GM23338 (cell line): ENCODE measurements around the gene RAB9B. TPM values are rescaled to one million over a fixed set of nuclear protein-coding genes. Genes with fewer than 3 reads are reported as not detected.

ENCODE experiments used
- ATAC-seq: fragments of 200-7000 bp; cut with Tn5 transposase; 3 replicates; pipeline ENCODE4 v1.9.1; 2020
- DNase-seq: peaks from one replicate; pipeline ENCODE4 v3.0.0-alpha.2; 2015; ENCODE audit warnings: low spot score
- H2AFZ ChIP-seq: fragments of 200-600 bp; sonication (generic); 2 replicates; pipeline ENCODE4 v1.8.0; 2016; ENCODE audit warnings: antibody characterized with exemption, mild to moderate bottlenecking, moderate library complexity
- H3F3A ChIP-seq: fragments of 200-600 bp; sonication (generic); replicated peaks from 2 replicates; pipeline ENCODE4 v1.8.0; 2017; ENCODE audit warnings: antibody characterized with exemption, mixed run types, low read depth
- H3K27ac ChIP-seq: fragments of 200-600 bp; sonication (generic); 2 replicates; pipeline ENCODE4 v1.6.1; 2016; ENCODE audit warnings: low read depth
- H3K27me3 ChIP-seq: fragments of 200-600 bp; sonication (generic); 2 replicates; pipeline ENCODE4 v1.8.0; 2016; ENCODE audit warnings: mild to moderate bottlenecking, mixed run types, moderate library complexity; ENCODE audit not compliant: insufficient read depth
- H3K36me3 ChIP-seq: fragments of 200-600 bp; sonication (generic); 2 replicates; pipeline ENCODE4 v1.8.0; 2016; ENCODE audit warnings: mild to moderate bottlenecking; ENCODE audit not compliant: insufficient read depth
- H3K4me1 ChIP-seq: fragments of 200-600 bp; sonication (generic); 2 replicates; pipeline ENCODE4 v1.8.0; 2016; ENCODE audit warnings: mild to moderate bottlenecking, moderate library complexity; ENCODE audit not compliant: insufficient read depth
- H3K4me2 ChIP-seq: fragments of 200-600 bp; sonication (generic); 2 replicates; pipeline ENCODE4 v1.7.1; 2017; ENCODE audit warnings: mixed run types
- H3K4me3 ChIP-seq: fragments of 200-600 bp; sonication (generic); 2 replicates; pipeline ENCODE4 v1.6.1; 2016; ENCODE audit warnings: mixed run types
- H3K79me2 ChIP-seq: fragments of 200-600 bp; sonication (generic); replicated peaks from 2 replicates; pipeline ENCODE4 v1.8.0; 2017; ENCODE audit warnings: mild to moderate bottlenecking; ENCODE audit not compliant: insufficient read depth
- H3K9me2 ChIP-seq: fragments of 200-600 bp; sonication (generic); 2 replicates; pipeline ENCODE4 v1.8.0; 2017; ENCODE audit not compliant: insufficient read depth
- H4K20me1 ChIP-seq: fragments of 200-600 bp; sonication (generic); replicated peaks from 2 replicates; pipeline ENCODE4 v1.8.0; 2017; ENCODE audit warnings: mild to moderate bottlenecking; ENCODE audit not compliant: insufficient read depth
- H3K27ac Mint-ChIP-seq: 2 replicates; pipeline ENCODE4 v1.8.0; 2020; ENCODE audit warnings: inconsistent platforms, mild to moderate bottlenecking, moderate library complexity, mixed read lengths
- H3K27me3 Mint-ChIP-seq: 3 replicates; pipeline ENCODE4 v1.8.0; 2022; ENCODE audit warnings: low read depth, mild to moderate bottlenecking, moderate library complexity, mixed read lengths, inconsistent platforms; ENCODE audit not compliant: insufficient read depth, poor library complexity
- H3K36me3 Mint-ChIP-seq: 3 replicates; pipeline ENCODE4 v1.8.0; 2021; ENCODE audit warnings: low read depth, mild to moderate bottlenecking, inconsistent platforms, moderate library complexity, mixed read lengths
- H3K4me1 Mint-ChIP-seq: 3 replicates; pipeline ENCODE4 v1.8.0; 2020; ENCODE audit warnings: mild to moderate bottlenecking, inconsistent platforms, mixed read lengths
- H3K4me3 Mint-ChIP-seq: 3 replicates; pipeline ENCODE4 v1.8.0; 2021; ENCODE audit warnings: moderate library complexity, mild to moderate bottlenecking, inconsistent platforms, mixed read lengths
- H3K9me3 Mint-ChIP-seq: 3 replicates; pipeline ENCODE4 v1.8.0; 2020; ENCODE audit warnings: moderate library complexity, mild to moderate bottlenecking, inconsistent platforms, mixed read lengths
- CREB1 ChIP-seq: fragments of 250-450 bp; sonication (Bioruptor Pico); IDR thresholded peaks from 2 replicates; pipeline ENCODE4 v1.5.0; 2020; ENCODE audit warnings: low read depth, mild to moderate bottlenecking, moderate library complexity
- EZH2 ChIP-seq: fragments of 200-600 bp; sonication (generic); IDR thresholded peaks from one replicate; pipeline ENCODE4 v1.8.0; 2017; ENCODE audit warnings: antibody characterized with exemption, mild to moderate bottlenecking, low read depth; ENCODE audit not compliant: unreplicated experiment
- EZH2phosphoT487 ChIP-seq: fragments of 200-600 bp; sonication (generic); IDR thresholded peaks from one replicate; pipeline ENCODE4 v1.8.1; 2018; ENCODE audit warnings: antibody characterized with exemption; ENCODE audit not compliant: unreplicated experiment
- JUNB ChIP-seq: IDR thresholded peaks from one replicate; pipeline ENCODE4 v1.6.1; 2016; ENCODE audit warnings: antibody characterized with exemption; ENCODE audit not compliant: unreplicated experiment
- POLR2AphosphoS5 ChIP-seq: IDR thresholded peaks from 2 replicates; pipeline ENCODE4 v1.6.1; 2016; ENCODE audit warnings: antibody characterized with exemption, low read depth
- REST ChIP-seq: IDR thresholded peaks from one replicate; pipeline ENCODE4 v1.6.1; 2018; ENCODE audit warnings: antibody characterized with exemption; ENCODE audit not compliant: unreplicated experiment
- ZNF331 ChIP-seq: fragments of 250-450 bp; sonication (Bioruptor Pico); IDR thresholded peaks from 2 replicates; pipeline ENCODE4 v1.5.0; 2020; ENCODE audit warnings: low read depth, mild to moderate bottlenecking, moderate library complexity
- polyA plus RNA-seq: library from polyadenylated mRNA; unstranded; fragments of >200 nt; fragmentation: Nextera tagmentation; extraction: Ambion mirVana; gene quantifications from 2 replicates; pipeline ENCODE4 v1.2.1, GENCODE V29; 2016
- total RNA-seq: library from RNA; depleted of rRNA; stranded (reverse); fragments of >200 nt; shearing (Covaris generic); gene quantifications from 2 replicates; pipeline ENCODE4 v1.2.3, GENCODE V29; 2014
- TF ChIP-seq, protein P1 (sequence below): IDR thresholded peaks from 2 replicates; pipeline ENCODE4 v1.6.1; 2016; ENCODE audit warnings: antibody characterized with exemption

Gene RAB9B
- total and polyA plus RNA-seq, 2 experiments from 2014 or later: 0.24 to 0.28 TPM

- TF ChIP-seq POLR2AphosphoS5 (no peak), JUNB (no peak), ZNF331 (no peak)
Observed at GRCh38 chrX:103781062-103781402, 51.0 kb downstream of the RAB9B start (continued).

GRCh38 chrX:103780336-103781061 is 51.6 kb downstream of the RAB9B start:
- DNase-seq (no peak), ATAC-seq (no peak)
- Mint-ChIP-seq H3K9me3 (no peaks in the 10 kb centered on the region), H3K27me3 (peaks cover 3% of the 10 kb centered on the region), H3K36me3 (peaks cover 40% of the 10 kb centered on the region), H3K4me1 (peaks cover 7% of the 10 kb centered on the region), H3K27ac (no peak overlapping the region), H3K4me3 (no peak overlapping the region)
- Histone ChIP-seq H3F3A (no peaks in the 10 kb centered on the region), H3K4me3 (no peak overlapping the region), H3K27me3 (no peaks in the 10 kb centered on the region), H3K9me2 (no peaks in the 10 kb centered on the region), H3K4me1 (0 out of 2 replicates have a peak, but pooled peaks cover 5% of the 10 kb centered on the region), H3K36me3 (peaks cover 4% of the 10 kb centered on the region; the same call in 1 of the 2 replicates), H3K4me2 (no peak overlapping the region), H4K20me1 (no peaks in the 10 kb centered on the region), H3K27ac (no peak overlapping the region), H3K79me2 (no peaks in the 10 kb centered on the region), H2AFZ (no peak overlapping the region)
- no peak for TF ChIP-seq EZH2phosphoT487
- TF ChIP-seq JUNB: no peak
- TF ChIP-seq EZH2: no peak
- no peak for TF ChIP-seq CREB1
- TF ChIP-seq REST: no peak
- TF ChIP-seq, protein P1, sequence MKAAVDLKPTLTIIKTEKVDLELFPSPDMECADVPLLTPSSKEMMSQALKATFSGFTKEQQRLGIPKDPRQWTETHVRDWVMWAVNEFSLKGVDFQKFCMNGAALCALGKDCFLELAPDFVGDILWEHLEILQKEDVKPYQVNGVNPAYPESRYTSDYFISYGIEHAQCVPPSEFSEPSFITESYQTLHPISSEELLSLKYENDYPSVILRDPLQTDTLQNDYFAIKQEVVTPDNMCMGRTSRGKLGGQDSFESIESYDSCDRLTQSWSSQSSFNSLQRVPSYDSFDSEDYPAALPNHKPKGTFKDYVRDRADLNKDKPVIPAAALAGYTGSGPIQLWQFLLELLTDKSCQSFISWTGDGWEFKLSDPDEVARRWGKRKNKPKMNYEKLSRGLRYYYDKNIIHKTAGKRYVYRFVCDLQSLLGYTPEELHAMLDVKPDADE: no peak

DNA sequence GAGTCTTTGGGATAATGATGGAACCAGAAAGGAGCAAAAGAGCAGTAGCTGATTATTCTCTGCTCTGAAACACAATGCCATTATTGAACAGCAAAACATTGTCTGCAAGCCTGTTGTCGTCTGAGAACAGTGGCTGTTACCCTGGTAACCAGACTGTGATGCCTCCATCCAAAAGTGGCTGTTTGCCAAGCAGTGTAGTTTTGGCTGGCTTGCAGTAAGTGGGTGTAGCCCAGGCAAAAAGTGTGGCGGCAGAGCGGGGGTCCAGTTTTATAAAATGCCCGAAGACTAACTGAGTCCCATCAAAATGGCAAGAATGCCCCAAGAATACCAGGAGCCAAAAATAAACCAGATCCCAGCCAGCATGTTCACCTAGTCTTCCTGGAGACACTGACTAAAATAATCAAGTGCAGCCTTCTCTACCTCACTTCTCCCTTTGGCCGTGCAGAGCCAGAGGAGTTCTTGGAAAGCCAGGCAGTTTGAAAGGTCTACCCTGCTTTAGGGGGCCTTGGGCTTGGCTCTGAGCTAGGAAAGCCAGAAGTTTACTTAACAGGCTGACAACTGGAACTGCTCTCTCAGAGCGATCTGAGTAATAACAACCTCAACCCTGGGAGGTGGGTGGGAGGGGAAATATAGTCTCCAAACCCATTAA is 52.8 kb downstream of the RAB9B start:
- Histone ChIP-seq H3K27me3 (no peaks in the 10 kb centered on the region), H3F3A (no peaks in the 10 kb centered on the region), H3K4me2 (no peak overlapping the region), H3K4me1 (0 out of 2 replicates have a peak, but pooled peaks cover 5% of the 10 kb centered on the region), H3K36me3 (no peaks in the 10 kb centered on the region), H4K20me1 (no peaks in the 10 kb centered on the region), H3K4me3 (no peak overlapping the region), H2AFZ (no peak overlapping the region), H3K9me2 (no peaks in the 10 kb centered on the region), H3K27ac (no peak overlapping the region), H3K79me2 (no peaks in the 10 kb centered on the region)
- Mint-ChIP-seq H3K27me3 (peaks cover 5% of the 10 kb centered on the region), H3K4me1 (peaks cover 7% of the 10 kb centered on the region), H3K27ac (no peak overlapping the region), H3K36me3 (peaks cover 39% of the 10 kb centered on the region), H3K4me3 (no peak overlapping the region), H3K9me3 (no peaks in the 10 kb centered on the region)
- ATAC-seq (no peak), DNase-seq (no peak)
- TF ChIP-seq EZH2: no peak
